Stimulated activated CD8-positive, alpha-beta memory T cell treated with anti-CD3 and anti-CD28 coated beads, Interleukin-7, amount 100 ng/mL, for 4 hours (primary cell): ENCODE measurements around the gene KAZN.

Source experiments
- DNase-seq, 2 donors: peaks; one replicate each; pipeline ENCODE4 v3.0.0-alpha.2; 2020; ENCODE audit warnings: low read depth in 2 of 2

The KAZN gene

GRCh38 chr1:15139654-15140350, 541.3 kb downstream of the KAZN start:
- DNase-seq = no peak

GRCh38 chr1:15141935-15142539, 543.6 kb downstream of the KAZN start:
- no peak for DNase-seq

GRCh38 chr1:15145327-15145726, 546.8 kb downstream of the KAZN start:
- no peak for DNase-seq

- no peak for DNase-seq
These were observed 547.7 kb downstream of the KAZN start for GRCh38 chr1:15146142-15146680.

- no peak for DNase-seq
These were observed 548.5 kb downstream of the KAZN start for GRCh38 chr1:15146971-15147376.

- DNase-seq = no peak
These were observed 549.5 kb downstream of the KAZN start for GRCh38 chr1:15148004-15148403.

GRCh38 chr1:15148475-15148874, 550.0 kb downstream of the KAZN start:
- no peak for DNase-seq

- no peak for DNase-seq
These were observed 550.5 kb downstream of the KAZN start for GRCh38 chr1:15148941-15149340.

GRCh38 chr1:15150376-15150775, 551.9 kb downstream of the KAZN start:
- no peak for DNase-seq

GRCh38 chr1:15151377-15151806, 552.9 kb downstream of the KAZN start:
- DNase-seq = no peak

- no peak for DNase-seq
These were observed 553.4 kb downstream of the KAZN start for GRCh38 chr1:15151871-15152270.

GRCh38 chr1:15152318-15153183, 554.1 kb downstream of the KAZN start:
- DNase-seq = no peak

- DNase-seq = no peak
These were observed 554.8 kb downstream of the KAZN start, which contains the start of gene TMEM51 for GRCh38 chr1:15153184-15153841. Gene TMEM51, plus strand, starts transcription at chr1:15153747. Its CDS starts 61,341 bp downstream, at chr1:15215088.

GRCh38 chr1:15153842-15154479, 555.5 kb downstream of the KAZN start:
- DNase-seq = no peak

GRCh38 chr1:15154480-15155036, 556.1 kb downstream of the KAZN start:
- DNase-seq = no peak

GRCh38 chr1:15155191-15155590, 556.7 kb downstream of the KAZN start:
- DNase-seq = no peak

- no peak for DNase-seq
These were observed 557.6 kb downstream of the KAZN start for GRCh38 chr1:15155888-15156741.

- no peak for DNase-seq
These were observed 558.4 kb downstream of the KAZN start for GRCh38 chr1:15156807-15157380.
